GM23338 (cell line): Measurements from ENCODE around the gene SLC45A1. TPM values are rescaled to one million over a fixed set of nuclear protein-coding genes. Genes with fewer than 3 reads are reported as not detected.

Experiments
- ATAC-seq: fragments of 200-7000 bp; cut with Tn5 transposase; 3 replicates; pipeline ENCODE4 v1.9.1; 2020
- DNase-seq: peaks from one replicate; pipeline ENCODE4 v3.0.0-alpha.2; 2015; ENCODE audit warnings: low spot score
- H2AFZ ChIP-seq: fragments of 200-600 bp; sonication (generic); 2 replicates; pipeline ENCODE4 v1.8.0; 2016; ENCODE audit warnings: antibody characterized with exemption, mild to moderate bottlenecking, moderate library complexity
- H3F3A ChIP-seq: fragments of 200-600 bp; sonication (generic); replicated peaks from 2 replicates; pipeline ENCODE4 v1.8.0; 2017; ENCODE audit warnings: antibody characterized with exemption, mixed run types, low read depth
- H3K27ac ChIP-seq: fragments of 200-600 bp; sonication (generic); 2 replicates; pipeline ENCODE4 v1.6.1; 2016; ENCODE audit warnings: low read depth
- H3K27me3 ChIP-seq: fragments of 200-600 bp; sonication (generic); 2 replicates; pipeline ENCODE4 v1.8.0; 2016; ENCODE audit warnings: mild to moderate bottlenecking, mixed run types, moderate library complexity; ENCODE audit not compliant: insufficient read depth
- H3K36me3 ChIP-seq: fragments of 200-600 bp; sonication (generic); 2 replicates; pipeline ENCODE4 v1.8.0; 2016; ENCODE audit warnings: mild to moderate bottlenecking; ENCODE audit not compliant: insufficient read depth
- H3K4me1 ChIP-seq: fragments of 200-600 bp; sonication (generic); 2 replicates; pipeline ENCODE4 v1.8.0; 2016; ENCODE audit warnings: mild to moderate bottlenecking, moderate library complexity; ENCODE audit not compliant: insufficient read depth
- H3K4me2 ChIP-seq: fragments of 200-600 bp; sonication (generic); 2 replicates; pipeline ENCODE4 v1.7.1; 2017; ENCODE audit warnings: mixed run types
- H3K4me3 ChIP-seq: fragments of 200-600 bp; sonication (generic); 2 replicates; pipeline ENCODE4 v1.6.1; 2016; ENCODE audit warnings: mixed run types
- H3K79me2 ChIP-seq: fragments of 200-600 bp; sonication (generic); replicated peaks from 2 replicates; pipeline ENCODE4 v1.8.0; 2017; ENCODE audit warnings: mild to moderate bottlenecking; ENCODE audit not compliant: insufficient read depth
- H3K9me2 ChIP-seq: fragments of 200-600 bp; sonication (generic); 2 replicates; pipeline ENCODE4 v1.8.0; 2017; ENCODE audit not compliant: insufficient read depth
- H4K20me1 ChIP-seq: fragments of 200-600 bp; sonication (generic); replicated peaks from 2 replicates; pipeline ENCODE4 v1.8.0; 2017; ENCODE audit warnings: mild to moderate bottlenecking; ENCODE audit not compliant: insufficient read depth
- H3K27ac Mint-ChIP-seq: 2 replicates; pipeline ENCODE4 v1.8.0; 2020; ENCODE audit warnings: inconsistent platforms, mild to moderate bottlenecking, moderate library complexity, mixed read lengths
- H3K27me3 Mint-ChIP-seq: 3 replicates; pipeline ENCODE4 v1.8.0; 2022; ENCODE audit warnings: low read depth, mild to moderate bottlenecking, moderate library complexity, mixed read lengths, inconsistent platforms; ENCODE audit not compliant: insufficient read depth, poor library complexity
- H3K36me3 Mint-ChIP-seq: 3 replicates; pipeline ENCODE4 v1.8.0; 2021; ENCODE audit warnings: low read depth, mild to moderate bottlenecking, inconsistent platforms, moderate library complexity, mixed read lengths
- H3K4me1 Mint-ChIP-seq: 3 replicates; pipeline ENCODE4 v1.8.0; 2020; ENCODE audit warnings: mild to moderate bottlenecking, inconsistent platforms, mixed read lengths
- H3K4me3 Mint-ChIP-seq: 3 replicates; pipeline ENCODE4 v1.8.0; 2021; ENCODE audit warnings: moderate library complexity, mild to moderate bottlenecking, inconsistent platforms, mixed read lengths
- H3K9me3 Mint-ChIP-seq: 3 replicates; pipeline ENCODE4 v1.8.0; 2020; ENCODE audit warnings: moderate library complexity, mild to moderate bottlenecking, inconsistent platforms, mixed read lengths
- CREB1 ChIP-seq: fragments of 250-450 bp; sonication (Bioruptor Pico); IDR thresholded peaks from 2 replicates; pipeline ENCODE4 v1.5.0; 2020; ENCODE audit warnings: low read depth, mild to moderate bottlenecking, moderate library complexity
- CTCF ChIP-seq, 2 experiments: fragments of 200-600 bp in 1 of 2; sonication (generic) in 1 of 2; conservative IDR thresholded peaks; 2 replicates each; pipeline versions ENCODE4 v1.5.1 to v1.6.1; 2016 to 2017; ENCODE audit warnings: antibody characterized with exemption in 2 of 2, low read depth in 2 of 2, mild to moderate bottlenecking in 2 of 2, moderate library complexity in 1 of 2
- NANOG ChIP-seq: IDR thresholded peaks from 2 replicates; pipeline ENCODE4 v1.6.1; 2016; ENCODE audit warnings: antibody characterized with exemption, borderline replicate concordance
- polyA plus RNA-seq: library from polyadenylated mRNA; unstranded; fragments of >200 nt; fragmentation: Nextera tagmentation; extraction: Ambion mirVana; gene quantifications from 2 replicates; pipeline ENCODE4 v1.2.1, GENCODE V29; 2016
- total RNA-seq: library from RNA; depleted of rRNA; stranded (reverse); fragments of >200 nt; shearing (Covaris generic); gene quantifications from 2 replicates; pipeline ENCODE4 v1.2.3, GENCODE V29; 2014

Gene SLC45A1
- total and polyA plus RNA-seq, 2 experiments from 2014 or later, result 1.3 to 2.3 TPM

- H3K36me3 ChIP-seq, result no peaks in the 10 kb centered on the region
Measured at GRCh38 chr1:8314346-8315280, 3.3 kb upstream of the SLC45A1 start.

GRCh38 chr1:8315573-8316475, 2.1 kb upstream of the SLC45A1 start:
- Histone ChIP-seq H3K36me3 (no peaks in the 10 kb centered on the region), H3K79me2 (no peaks in the 10 kb centered on the region), H3F3A (peaks cover 9% of the 10 kb centered on the region; the same call in 1 of the 2 replicates), H3K27ac (no peak overlapping the region), H3K9me2 (no peaks in the 10 kb centered on the region), H2AFZ (peak overlapping the region; percentile 83), H3K27me3 (peaks cover 25% of the 10 kb centered on the region), H3K4me3 (no peak overlapping the region), H3K4me1 (peaks cover 21% of the 10 kb centered on the region), H4K20me1 (no peaks in the 10 kb centered on the region), H3K4me2 (peak overlapping the region; percentile 18; the same call in 1 of the 2 replicates)
- H3K9me3 Mint-ChIP-seq, result peaks cover 7% of the 10 kb centered on the region; the same call in 2 of the 3 replicates
- peaks cover 34% of the 10 kb centered on the region for H3K4me1 Mint-ChIP-seq
- H3K36me3 Mint-ChIP-seq, result peaks cover 7% of the 10 kb centered on the region
- DNase-seq (peak; percentile 78), ATAC-seq (peak; percentile 46)
- H3K27me3 Mint-ChIP-seq, result peaks cover 28% of the 10 kb centered on the region
- no peak overlapping the region for H3K27ac Mint-ChIP-seq
- H3K4me3 Mint-ChIP-seq, result peak overlapping the region; percentile 28; the same call in 1 of the 3 replicates
- TF ChIP-seq NANOG (no peak), CTCF (conservative IDR thresholded peaks at IDR 0.05; ENCODE audit: low read depth in 2 of 2) (peak; percentile 28 to 49; a peak in 3 of 4 replicates)

More at GRCh38 chr1:8314346-8315280, 3.3 kb upstream of the SLC45A1 start:
- Histone ChIP-seq H2AFZ (peak overlapping the region; percentile 83), H3K4me2 (peak overlapping the region; percentile 18), H3K27ac (no peak overlapping the region), H3K27me3 (peaks cover 25% of the 10 kb centered on the region), H3K4me3 (no peak overlapping the region), H3K9me2 (no peaks in the 10 kb centered on the region), H3F3A (peaks cover 9% of the 10 kb centered on the region; the same call in 1 of the 2 replicates), H3K79me2 (no peaks in the 10 kb centered on the region), H3K4me1 (peaks cover 21% of the 10 kb centered on the region), H4K20me1 (no peaks in the 10 kb centered on the region)
- Mint-ChIP-seq H3K27me3 (peaks cover 28% of the 10 kb centered on the region), H3K9me3 (peaks cover 7% of the 10 kb centered on the region; the same call in 2 of the 3 replicates), H3K4me1 (peaks cover 34% of the 10 kb centered on the region), H3K4me3 (peak overlapping the region; percentile 28; the same call in 1 of the 3 replicates), H3K36me3 (peaks cover 7% of the 10 kb centered on the region), H3K27ac (0 out of 2 replicates have a peak overlapping the region, but pooled peaks have one; percentile 8)
- ATAC-seq, result peak; percentile 79
- TF ChIP-seq CTCF (conservative IDR thresholded peaks at IDR 0.05; ENCODE audit: low read depth in 2 of 2), result peak; percentile 98 to 100
- TF ChIP-seq CREB1 (CRISPR knock-in tag), result no peak
- DNase-seq, result peak; percentile 90
